Cardiac muscle cell (in vitro differentiated cells and primary cell): ENCODE results near the gene RHOU. TPM values are rescaled to one million over a fixed set of nuclear protein-coding genes. Genes with fewer than 3 reads are reported as not detected.

ENCODE experiments used
- DNase-seq, 2 donors: peaks; one replicate each; pipeline versions ENCODE4 v3.0.0 to v3.0.0-alpha.2; 2010 to 2017; ENCODE audit warnings: low read depth in 1 of 2, low spot score in 1 of 2
- H3K27ac ChIP-seq: fragments of 200-600 bp; sonication (generic); 2 replicates; pipeline ENCODE4 v1.5.1; 2016
- H3K27me3 ChIP-seq: fragments of 200-600 bp; sonication (generic); 2 replicates; pipeline ENCODE4 v1.6.0; 2016; ENCODE audit warnings: control low read depth
- H3K36me3 ChIP-seq: fragments of 200-600 bp; sonication (generic); 2 replicates; pipeline ENCODE4 v1.5.1; 2016; ENCODE audit warnings: control low read depth
- H3K4me1 ChIP-seq: fragments of 200-600 bp; sonication (generic); 2 replicates; pipeline ENCODE4 v1.8.1; 2017; ENCODE audit warnings: low read depth, mild to moderate bottlenecking, mixed run types
- H3K4me3 ChIP-seq: fragments of 200-600 bp; sonication (generic); 2 replicates; pipeline ENCODE4 v1.5.1; 2016; ENCODE audit warnings: mild to moderate bottlenecking
- H3K9me3 ChIP-seq: fragments of 200-600 bp; sonication (generic); 2 replicates; pipeline ENCODE4 v1.5.1; 2017; ENCODE audit warnings: low read depth, mild to moderate bottlenecking, control low read depth
- polyA plus RNA-seq: library from polyadenylated mRNA; unstranded; fragments of >200 nt; fragmentation: Nextera tagmentation; extraction: Ambion mirVana; gene quantifications from 2 replicates; pipeline ENCODE4 v1.2.1, GENCODE V29; 2016
- total RNA-seq: library from RNA; depleted of rRNA; stranded (reverse); fragments of >200 nt; gene quantifications from 2 replicates; pipeline ENCODE4 v1.2.3, GENCODE V29; 2016
- TF ChIP-seq, protein P1 (sequence below): IDR thresholded peaks from 2 replicates; pipeline ENCODE4 v1.5.1; 2012; ENCODE audit warnings: low read depth, mild to moderate bottlenecking, low read length

RHOU gene
- total and polyA plus RNA-seq, 2 experiments from 2014 or later = 1.2 to 2.3 TPM

GRCh38 chr1:228744918-228745317 is 9.6 kb downstream of the RHOU start:
- no peaks in the 10 kb centered on the region for H3K4me1 ChIP-seq
- no peak overlapping the region for H3K27ac ChIP-seq
- no peaks in the 10 kb centered on the region for H3K36me3 ChIP-seq
- TF ChIP-seq, protein P1, sequence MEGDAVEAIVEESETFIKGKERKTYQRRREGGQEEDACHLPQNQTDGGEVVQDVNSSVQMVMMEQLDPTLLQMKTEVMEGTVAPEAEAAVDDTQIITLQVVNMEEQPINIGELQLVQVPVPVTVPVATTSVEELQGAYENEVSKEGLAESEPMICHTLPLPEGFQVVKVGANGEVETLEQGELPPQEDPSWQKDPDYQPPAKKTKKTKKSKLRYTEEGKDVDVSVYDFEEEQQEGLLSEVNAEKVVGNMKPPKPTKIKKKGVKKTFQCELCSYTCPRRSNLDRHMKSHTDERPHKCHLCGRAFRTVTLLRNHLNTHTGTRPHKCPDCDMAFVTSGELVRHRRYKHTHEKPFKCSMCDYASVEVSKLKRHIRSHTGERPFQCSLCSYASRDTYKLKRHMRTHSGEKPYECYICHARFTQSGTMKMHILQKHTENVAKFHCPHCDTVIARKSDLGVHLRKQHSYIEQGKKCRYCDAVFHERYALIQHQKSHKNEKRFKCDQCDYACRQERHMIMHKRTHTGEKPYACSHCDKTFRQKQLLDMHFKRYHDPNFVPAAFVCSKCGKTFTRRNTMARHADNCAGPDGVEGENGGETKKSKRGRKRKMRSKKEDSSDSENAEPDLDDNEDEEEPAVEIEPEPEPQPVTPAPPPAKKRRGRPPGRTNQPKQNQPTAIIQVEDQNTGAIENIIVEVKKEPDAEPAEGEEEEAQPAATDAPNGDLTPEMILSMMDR = no peak
- H3K9me3 ChIP-seq = no peaks in the 10 kb centered on the region
- no peak overlapping the region for H3K4me3 ChIP-seq
- H3K27me3 ChIP-seq = peaks cover 36% of the 10 kb centered on the region
- no peak for DNase-seq

- DNase-seq = no peak
- H3K9me3 ChIP-seq = no peaks in the 10 kb centered on the region
- TF ChIP-seq, protein P1 = no peak
- no peak overlapping the region for H3K4me3 ChIP-seq
- no peaks in the 10 kb centered on the region for H3K36me3 ChIP-seq
- H3K27ac ChIP-seq = no peak overlapping the region
- H3K27me3 ChIP-seq = peaks cover 42% of the 10 kb centered on the region
- no peaks in the 10 kb centered on the region for H3K4me1 ChIP-seq
Measured at GRCh38 chr1:228745497-228745896, 10.2 kb downstream of the RHOU start.

GRCh38 chr1:228747301-228747935 is 12.1 kb downstream of the RHOU start:
- TF ChIP-seq, protein P1 = no peak
- peaks cover 48% of the 10 kb centered on the region for H3K27me3 ChIP-seq
- H3K36me3 ChIP-seq = no peaks in the 10 kb centered on the region
- no peaks in the 10 kb centered on the region for H3K9me3 ChIP-seq
- no peak overlapping the region for H3K27ac ChIP-seq
- no peak overlapping the region for H3K4me3 ChIP-seq
- H3K4me1 ChIP-seq = no peaks in the 10 kb centered on the region
- no peak for DNase-seq

- Histone ChIP-seq H3K4me1 (no peaks in the 10 kb centered on the region), H3K4me3 (no peak overlapping the region), H3K9me3 (no peaks in the 10 kb centered on the region), H3K27me3 (peaks cover 43% of the 10 kb centered on the region), H3K27ac (no peak overlapping the region), H3K36me3 (no peaks in the 10 kb centered on the region)
- TF ChIP-seq, protein P1 = no peak
- DNase-seq = no peak
Measured at GRCh38 chr1:228748029-228748428, 12.8 kb downstream of the RHOU start.

- TF ChIP-seq, protein P1 = no peak
- H3K4me1 ChIP-seq = no peaks in the 10 kb centered on the region
- H3K27me3 ChIP-seq = peaks cover 39% of the 10 kb centered on the region
- no peak for DNase-seq
- H3K4me3 ChIP-seq = no peak overlapping the region
- H3K9me3 ChIP-seq = no peaks in the 10 kb centered on the region
- H3K27ac ChIP-seq = no peak overlapping the region
- H3K36me3 ChIP-seq = no peaks in the 10 kb centered on the region
Measured at GRCh38 chr1:228748431-228748830, 13.2 kb downstream of the RHOU start.

DNA sequence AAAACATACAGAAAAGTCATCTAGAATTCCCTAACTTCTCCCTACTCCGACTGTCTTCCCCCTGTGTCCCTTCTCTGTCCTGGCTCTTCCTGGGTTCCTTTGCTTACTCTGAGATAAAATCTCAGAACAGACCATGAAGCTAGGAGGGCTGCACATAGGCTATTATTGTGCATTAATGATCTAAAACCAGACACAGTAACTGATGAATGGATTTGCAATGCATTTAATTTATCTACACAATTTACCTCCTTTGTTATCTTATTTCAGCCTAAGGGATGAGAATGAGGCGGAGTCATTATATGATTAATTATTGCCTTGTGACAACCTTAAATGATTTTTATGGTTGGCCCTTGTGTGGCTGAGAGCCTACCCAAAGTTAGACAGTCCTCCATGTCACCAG is 14.5 kb downstream of the RHOU start:
- peaks cover 8% of the 10 kb centered on the region for H3K4me1 ChIP-seq
- no peaks in the 10 kb centered on the region for H3K36me3 ChIP-seq
- peaks cover 37% of the 10 kb centered on the region for H3K27me3 ChIP-seq
- H3K4me3 ChIP-seq = no peak overlapping the region
- no peak for DNase-seq
- TF ChIP-seq, protein P1 = no peak
- no peak overlapping the region for H3K27ac ChIP-seq
- H3K9me3 ChIP-seq = no peaks in the 10 kb centered on the region
